Right lobe of liver (tissue), 6 donors: ENCODE data around the gene ZNF594. TPM values are rescaled to one million over a fixed set of nuclear protein-coding genes. Genes with fewer than 3 reads are reported as not detected.
"Not testable (repeated sequence)": the region's sequence is repeated elsewhere in the genome, so short reads cannot be mapped to it uniquely, and the experiment has no call there.

Experiments used
- ATAC-seq, 4 donors: fragments of 200-7000 bp; cut with Tn5 transposase; one replicate each; pipeline ENCODE4 v1.9.1; 2020; ENCODE audit warnings: mild to moderate bottlenecking in 4 of 4, moderate library complexity in 4 of 4
- DNase-seq, 3 donors: peaks; one replicate each; pipeline ENCODE4 v3.0.0-alpha.2; 2020
- H3K27ac ChIP-seq, 3 donors: fragments of 200-600 bp; one replicate each; pipeline ENCODE4 v1.8.0; 2022
- H3K27me3 ChIP-seq, 2 donors: fragments of 200-600 bp; one replicate each; pipeline ENCODE4 v1.8.0; 2022
- H3K36me3 ChIP-seq, 4 donors: fragments of 200-600 bp; sonication (generic) in 1 of 4; one replicate each; pipeline versions ENCODE4 v1.5.1 to v1.8.0; 2017 to 2022; ENCODE audit warnings: control low read depth in 1 of 4
- H3K4me1 ChIP-seq, 4 donors: fragments of 200-600 bp; sonication (generic) in 1 of 4; one replicate each; pipeline versions ENCODE4 v1.5.1 to v1.8.0; 2017 to 2022; ENCODE audit warnings: control low read depth in 1 of 4
- H3K4me3 ChIP-seq, 3 donors: fragments of 200-600 bp; one replicate each; pipeline ENCODE4 v1.8.0; 2022
- H3K9me3 ChIP-seq, 4 donors: fragments of 200-600 bp; sonication (generic) in 1 of 4; one replicate each; pipeline versions ENCODE4 v1.5.1 to v1.8.0; 2017 to 2022; ENCODE audit warnings: control low read depth in 1 of 4
- CTCF ChIP-seq, 4 donors: fragments of 200-600 bp in 3 of 4; fragments of 450-650 bp in 1 of 4; IDR thresholded peaks; one replicate each; pipeline versions ENCODE4 v1.5.1 to v1.8.0; 2016 to 2022; ENCODE audit warnings: antibody characterized with exemption in 4 of 4, mild to moderate bottlenecking in 2 of 4
- POLR2A ChIP-seq: fragments of 450-650 bp; IDR thresholded peaks from one replicate; pipeline ENCODE4 v1.6.1; 2017; ENCODE audit warnings: antibody characterized with exemption, mild to moderate bottlenecking
- WGBS: methylation state at CpG from one replicate; pipeline ENCODE4 v1.1.6; 2018; ENCODE audit warnings: low coverage, low lambda C conversion rate; ENCODE audit not compliant: insufficient coverage; ENCODE audit errors: missing lambda C conversion rate; 5-methylcytosine and 5-hydroxymethylcytosine counted together
- intact Hi-C, 2 donors: fragments of 100-400 bp; cut with DNase I; formaldehyde crosslinking; loops; one replicate each; pipeline versions ENCODE4 v1.11.2 to v1.14.1; 2022
- total RNA-seq, 6 experiments: library from RNA; depleted of rRNA in 2 of 6; stranded (reverse); fragments of >200 nt in 2 of 6; fragmentation: NEBNext Ultra II Directional in 3 of 6; extraction: Animal tissue kit (Norgen Biotek cat#: 25700) in 3 of 6; gene quantifications; one replicate each; pipeline versions ENCODE4 v1.1.0 to v1.2.4, GENCODE V29; 2016 to 2023
- donor health status: DM: no; HTN: yes; CAD: no.
- donor health status: DM: no; HTN: no; CAD: no.
- donor health status: DM: no; HTN: no; CAD: no.
- donor health status: DM: no; HTN: yes; CAD: no.
- donor health status: DM: no; HTN: yes; CAD: no.

ZNF594 gene
- total RNA-seq, 6 experiments from 2014 or later, result 1.2 to 3.8 (median 2.2) TPM

GRCh38 chr17:5164436-5164835 is 27.2 kb downstream of the ZNF594 start:
- DNase-seq, result no peak
- ATAC-seq, result peak in 2 of 4 donors; percentile 43 to 48
- Histone ChIP-seq H3K27me3 (no peaks in the 10 kb centered on the region), H3K4me1 (no peaks in the 10 kb centered on the region), H3K9me3 (no peaks in the 10 kb centered on the region), H3K27ac (no peak overlapping the region), H3K36me3 (no peaks in the 10 kb centered on the region), H3K4me3 (no peak overlapping the region)
- 41% methylated on average over 6 of the region's 6 CpGs for WGBS
- no peak for TF ChIP-seq POLR2A
- no peak for TF ChIP-seq CTCF (IDR thresholded peaks at IDR 0.05)
- intact Hi-C loops, result no loop called here

DNA sequence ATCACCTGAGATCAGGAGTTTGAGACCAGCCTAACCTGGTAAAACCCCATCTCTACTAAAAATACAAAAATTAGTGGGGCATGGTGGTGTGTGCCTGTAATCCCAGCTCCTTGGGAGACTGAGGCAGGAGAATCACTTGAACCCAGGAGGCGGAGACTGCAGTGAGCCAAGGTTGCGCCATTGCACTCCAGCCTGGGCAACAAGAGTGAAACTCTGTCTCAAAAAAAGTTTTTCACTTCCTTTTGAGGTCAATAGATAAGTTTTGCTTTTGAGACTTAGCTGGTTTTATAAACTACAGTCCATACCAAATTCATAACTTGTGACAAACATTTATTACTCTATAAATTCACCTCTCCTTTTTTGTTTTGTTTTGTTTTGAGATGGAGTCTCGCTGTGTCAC is 29.9 kb downstream of the ZNF594 start:
- H3K4me1 ChIP-seq, H3K9me3 ChIP-seq, intact Hi-C loops, H3K27ac ChIP-seq, H3K27me3 ChIP-seq, H3K4me3 ChIP-seq, DNase-seq, ATAC-seq, H3K36me3 ChIP-seq: not testable (repeated sequence)
- WGBS, result 22% methylated on average over 1 of the region's 3 CpGs

DNA sequence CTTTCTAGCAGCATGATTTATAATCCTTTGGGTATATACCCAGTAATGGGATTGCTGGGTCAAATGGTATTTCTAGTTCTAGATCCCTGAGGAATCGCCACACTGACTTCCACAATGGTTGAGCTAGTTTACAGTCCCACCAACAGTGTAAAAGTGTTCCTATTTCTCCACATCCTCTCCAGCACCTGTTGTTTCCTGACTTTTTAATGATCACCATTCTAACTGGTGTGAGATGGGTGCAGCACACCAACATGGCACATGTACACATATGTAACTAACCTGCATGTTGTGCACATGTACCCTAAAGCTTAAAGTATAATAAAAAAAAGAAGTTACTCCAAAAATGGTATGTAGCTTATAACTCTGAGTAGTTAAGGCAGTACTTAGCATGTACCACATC is 31.0 kb downstream of the ZNF594 start:
- H3K27me3 ChIP-seq, H3K4me3 ChIP-seq, H3K9me3 ChIP-seq, intact Hi-C loops, H3K4me1 ChIP-seq, ATAC-seq, H3K36me3 ChIP-seq, H3K27ac ChIP-seq, DNase-seq: not testable (repeated sequence)
- WGBS, result no CpG with 5 or more reads among the region's 1 CpG

- ATAC-seq, H3K36me3 ChIP-seq, H3K27ac ChIP-seq, H3K4me3 ChIP-seq, H3K9me3 ChIP-seq, DNase-seq, intact Hi-C loops, H3K4me1 ChIP-seq, H3K27me3 ChIP-seq: not testable (repeated sequence)
- 36% methylated on average over 1 of the region's 1 CpG for WGBS
Measured at GRCh38 chr17:5146122-5146521, 45.5 kb downstream of the ZNF594 start.

DNA sequence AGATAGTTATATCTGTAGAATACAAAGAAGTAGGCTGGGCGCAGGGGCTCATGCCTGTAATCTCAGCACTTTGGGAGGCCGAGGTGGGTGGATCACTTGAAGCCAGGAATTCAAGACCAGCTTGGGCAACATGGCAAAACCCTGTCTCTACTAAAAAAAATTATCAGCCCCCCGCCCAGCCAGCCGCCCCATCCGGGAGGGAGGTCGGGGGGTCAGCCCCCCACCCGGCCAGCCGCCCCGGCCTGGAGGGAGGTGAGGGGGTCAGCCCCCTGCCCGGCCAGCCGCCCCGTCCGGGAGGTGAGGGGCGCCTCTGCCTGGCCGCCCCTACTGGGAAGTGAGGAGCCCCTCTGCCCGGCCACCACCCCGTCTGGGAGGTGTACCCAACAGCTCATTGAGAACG is 48.8 kb downstream of the ZNF594 start:
- intact Hi-C loops, DNase-seq, H3K27ac ChIP-seq, ATAC-seq, H3K36me3 ChIP-seq, H3K4me3 ChIP-seq, H3K9me3 ChIP-seq, H3K4me1 ChIP-seq, H3K27me3 ChIP-seq: not testable (repeated sequence)
- WGBS, result 81% methylated on average over 12 of the region's 18 CpGs

GRCh38 chr17:5139458-5139732 is 52.3 kb downstream of the ZNF594 start:
- no peak for TF ChIP-seq POLR2A
- TF ChIP-seq CTCF (IDR thresholded peaks at IDR 0.05), result no peak
- DNase-seq (no peak), ATAC-seq (no peak)
- no peaks in the 10 kb centered on the region for H3K27me3 ChIP-seq
- H3K4me3 ChIP-seq, result no peak overlapping the region
- H3K9me3 ChIP-seq, result no peaks in the 10 kb centered on the region
- no peak overlapping the region for H3K27ac ChIP-seq
- no peaks in the 10 kb centered on the region for H3K36me3 ChIP-seq
- H3K4me1 ChIP-seq, result no peaks in the 10 kb centered on the region
- intact Hi-C loops, result no loop called here
- WGBS, result no CpG with 5 or more reads among the region's 5 CpGs
